Esophagus muscularis mucosa (tissue), 4 donors: ENCODE data around the gene GSG1L. TPM values are rescaled to one million over a fixed set of nuclear protein-coding genes. Genes with fewer than 3 reads are reported as not detected.
A peak's percentile ranks its signal among the peaks of the same experiment; 100 is the strongest.

ENCODE experiments used
- DNase-seq: peaks from one replicate; pipeline ENCODE4 v3.0.0-alpha.2; 2017; ENCODE audit errors: extremely low spot score
- H3K27ac ChIP-seq, 4 donors: fragments of 200-600 bp; sonication (generic); replicated peaks in 1 of 4; 1 replicate in 3 of 4; 2 replicates in 1 of 4; pipeline ENCODE4 v1.5.1; 2016 to 2019; ENCODE audit warnings: mild to moderate bottlenecking in 1 of 4
- H3K27me3 ChIP-seq, 4 donors: fragments of 200-600 bp; sonication (generic); one replicate each; pipeline versions ENCODE4 v1.5.1 to v1.6.0; 2016 to 2019
- H3K36me3 ChIP-seq, 4 donors: fragments of 200-600 bp; sonication (generic); one replicate each; pipeline ENCODE4 v1.5.1; 2016 to 2019
- H3K4me1 ChIP-seq, 4 donors: fragments of 200-600 bp; sonication (generic); one replicate each; pipeline ENCODE4 v1.5.1; 2016 to 2019
- H3K4me3 ChIP-seq, 4 donors: fragments of 200-600 bp; sonication (generic); 1 replicate in 2 of 4; 2 replicates in 2 of 4; pipeline ENCODE4 v1.5.1; 2016 to 2019; ENCODE audit warnings: mild to moderate bottlenecking in 4 of 4, moderate library complexity in 1 of 4
- H3K9me3 ChIP-seq, 4 donors: fragments of 200-600 bp; sonication (generic); 1 replicate in 3 of 4; 2 replicates in 1 of 4; pipeline ENCODE4 v1.5.1; 2016 to 2019
- EP300 ChIP-seq: sonication (generic); formaldehyde crosslinking; IDR thresholded peaks from one replicate; pipeline ENCODE4 v1.6.1; 2017; ENCODE audit warnings: antibody characterized with exemption
- POLR2A ChIP-seq: fragments of 450-650 bp; IDR thresholded peaks from one replicate; pipeline ENCODE4 v1.6.1; 2017; ENCODE audit warnings: antibody characterized with exemption, moderate library complexity, mild to moderate bottlenecking, low read depth
- POLR2AphosphoS5 ChIP-seq, 2 donors: sonication (generic); formaldehyde crosslinking; IDR thresholded peaks; one replicate each; pipeline ENCODE4 v1.6.1; 2017; ENCODE audit warnings: antibody characterized with exemption in 2 of 2
- WGBS: methylation state at CpG from one replicate; pipeline ENCODE4 v1.1.5; 2018; 5-methylcytosine and 5-hydroxymethylcytosine counted together
- intact Hi-C: fragments of 100-400 bp; cut with DNase I; formaldehyde crosslinking; loops from one replicate; pipeline ENCODE4 v1.15.1; 2023
- total RNA-seq, 4 donors: library from RNA; depleted of rRNA; stranded (reverse); fragments of >200 nt; gene quantifications; one replicate each; pipeline versions ENCODE4 v1.1.0 to v1.2.1, GENCODE V29; 2016
- TF ChIP-seq, protein P1 (sequence below), 3 experiments: fragments of 200-600 bp in 2 of 3; fragments of 450-650 bp in 1 of 3; sonication (generic) in 2 of 3; IDR thresholded peaks; one replicate each; pipeline ENCODE4 v1.5.1; 2017 to 2019; ENCODE audit warnings: antibody characterized with exemption in 3 of 3, mild to moderate bottlenecking in 2 of 3, moderate library complexity in 1 of 3

The GSG1L gene
- total RNA-seq, 4 donors from 2014 or later, result 0.19 to 0.83 TPM; not detected in 2

DNA sequence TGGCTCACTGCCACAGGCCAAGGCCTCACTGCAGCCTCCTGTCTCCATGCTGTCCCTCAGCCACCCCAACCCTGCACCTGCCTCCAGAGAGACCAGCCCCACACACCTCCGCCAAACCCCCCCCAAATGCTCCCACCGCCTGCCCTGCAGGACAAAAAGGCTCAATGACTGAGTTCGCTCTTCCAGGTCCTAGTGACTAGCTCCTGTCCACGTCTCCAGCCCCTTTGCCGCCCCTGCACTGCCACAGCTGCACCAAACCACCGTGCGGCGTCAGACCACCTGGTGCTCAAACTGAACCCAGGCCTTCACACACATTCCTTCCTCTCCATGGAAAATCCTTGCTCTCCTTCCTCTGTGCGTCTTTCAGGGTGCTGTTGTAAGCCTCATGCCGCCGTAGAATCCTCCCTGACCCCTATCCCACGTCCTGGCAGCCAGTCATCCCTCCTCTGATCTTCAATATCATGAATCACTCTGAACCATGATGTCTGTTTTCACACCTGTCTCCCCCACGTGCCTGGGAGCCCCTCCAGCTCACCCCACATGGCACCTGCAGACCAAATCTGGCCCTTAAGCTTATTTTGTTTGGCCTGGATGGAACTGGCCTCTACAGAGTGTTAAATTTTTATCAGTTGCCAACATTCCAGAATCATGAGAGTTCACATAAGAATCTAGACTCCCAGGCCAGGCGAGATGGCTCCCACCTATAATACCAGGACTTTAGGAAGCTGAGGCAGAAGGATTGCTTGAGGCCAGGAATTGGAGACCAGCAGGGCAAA, 4.3 kb upstream of the GSG1L start:
- Histone ChIP-seq H3K9me3 (no peaks in the 10 kb centered on the region), H3K27me3 (peaks cover 0 to 23% (median 4%) of the 10 kb centered on the region in 4 donors), H3K4me1 (peaks cover 0 to 26% (median 19%) of the 10 kb centered on the region in 4 donors), H3K36me3 (no peaks in the 10 kb centered on the region), H3K4me3 (no peak overlapping the region), H3K27ac (no peak overlapping the region)
- TF ChIP-seq POLR2A (no peak), POLR2AphosphoS5 (IDR thresholded peaks at IDR 0.05) (no peak), EP300 (no peak)
- TF ChIP-seq, protein P1, sequence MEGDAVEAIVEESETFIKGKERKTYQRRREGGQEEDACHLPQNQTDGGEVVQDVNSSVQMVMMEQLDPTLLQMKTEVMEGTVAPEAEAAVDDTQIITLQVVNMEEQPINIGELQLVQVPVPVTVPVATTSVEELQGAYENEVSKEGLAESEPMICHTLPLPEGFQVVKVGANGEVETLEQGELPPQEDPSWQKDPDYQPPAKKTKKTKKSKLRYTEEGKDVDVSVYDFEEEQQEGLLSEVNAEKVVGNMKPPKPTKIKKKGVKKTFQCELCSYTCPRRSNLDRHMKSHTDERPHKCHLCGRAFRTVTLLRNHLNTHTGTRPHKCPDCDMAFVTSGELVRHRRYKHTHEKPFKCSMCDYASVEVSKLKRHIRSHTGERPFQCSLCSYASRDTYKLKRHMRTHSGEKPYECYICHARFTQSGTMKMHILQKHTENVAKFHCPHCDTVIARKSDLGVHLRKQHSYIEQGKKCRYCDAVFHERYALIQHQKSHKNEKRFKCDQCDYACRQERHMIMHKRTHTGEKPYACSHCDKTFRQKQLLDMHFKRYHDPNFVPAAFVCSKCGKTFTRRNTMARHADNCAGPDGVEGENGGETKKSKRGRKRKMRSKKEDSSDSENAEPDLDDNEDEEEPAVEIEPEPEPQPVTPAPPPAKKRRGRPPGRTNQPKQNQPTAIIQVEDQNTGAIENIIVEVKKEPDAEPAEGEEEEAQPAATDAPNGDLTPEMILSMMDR (IDR thresholded peaks at IDR 0.05), result no peak
- WGBS, result 70% methylated on average over 13 of the region's 14 CpGs
- DNase-seq, result no peak
- intact Hi-C loops, result loop anchor here (5.0 kb wide), 1 partner anchor 285 kb away; no protein-coding TSS in a partner anchor

DNA sequence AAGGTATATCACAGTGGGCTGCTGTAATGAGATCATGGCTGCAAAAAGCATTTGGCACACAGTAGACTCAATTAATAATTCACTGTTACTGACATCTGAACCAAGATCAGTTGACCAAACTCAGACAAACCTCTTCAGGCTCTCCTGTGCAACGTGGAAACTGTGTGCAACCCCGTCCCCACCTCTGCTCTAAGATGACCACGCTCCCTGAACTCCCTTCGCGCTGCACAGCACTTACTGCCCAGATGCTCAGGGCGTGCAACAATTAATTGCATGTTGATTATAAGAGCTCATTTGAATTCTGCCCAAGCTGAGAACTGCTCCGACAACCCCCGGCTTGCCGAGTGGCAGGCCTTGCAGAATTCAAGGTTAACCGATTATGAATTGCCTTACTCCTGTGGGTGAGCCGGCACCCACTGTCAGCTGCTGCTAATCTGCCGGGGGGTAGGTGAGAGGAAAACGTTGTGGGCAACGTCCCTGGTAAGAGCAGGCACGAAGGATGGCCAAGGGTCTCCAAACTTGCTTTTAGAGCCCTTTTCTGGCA, 1.3 kb upstream of the GSG1L start:
- Histone ChIP-seq H3K9me3 (no peaks in the 10 kb centered on the region), H3K4me1 (peaks cover 0 to 33% (median 25%) of the 10 kb centered on the region in 4 donors), H3K27me3 (peaks cover 0 to 49% (median 21%) of the 10 kb centered on the region in 4 donors), H3K4me3 (no peak overlapping the region), H3K36me3 (no peaks in the 10 kb centered on the region), H3K27ac (no peak overlapping the region)
- no peak for TF ChIP-seq POLR2A
- no peak for TF ChIP-seq EP300
- TF ChIP-seq POLR2AphosphoS5 (IDR thresholded peaks at IDR 0.05), result no peak
- TF ChIP-seq, protein P1 (IDR thresholded peaks at IDR 0.05), result no peak
- WGBS, result 77% methylated on average over 15 of the region's 15 CpGs
- intact Hi-C loops, result loop anchor here (5.0 kb wide), 1 partner anchor 282 kb away; no protein-coding TSS in a partner anchor
- no peak for DNase-seq

DNA sequence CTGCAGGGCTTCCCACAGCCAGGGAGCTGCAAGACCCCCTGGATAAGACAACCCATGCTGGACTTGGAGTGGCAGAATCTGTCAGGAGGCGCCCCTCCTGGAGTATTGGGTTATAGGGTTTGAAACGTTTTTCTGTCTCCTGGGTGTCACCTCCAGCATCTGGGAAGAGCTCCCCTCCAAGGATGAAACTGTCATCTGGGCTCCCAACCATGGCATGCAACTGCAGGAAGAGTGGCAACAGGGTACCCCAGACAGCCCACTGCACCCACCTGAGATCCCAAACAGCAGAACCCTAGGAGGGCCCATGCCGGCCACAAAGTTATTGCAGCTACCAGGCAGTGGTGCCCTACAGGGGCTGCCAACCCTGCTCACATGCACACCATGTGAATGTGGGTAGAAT, 636 bp upstream of the GSG1L start:
- Histone ChIP-seq H3K4me3 (no peak overlapping the region), H3K27ac (no peak overlapping the region), H3K27me3 (peaks cover 0 to 55% (median 21%) of the 10 kb centered on the region in 4 donors), H3K36me3 (no peaks in the 10 kb centered on the region), H3K9me3 (no peaks in the 10 kb centered on the region), H3K4me1 (peaks cover 0 to 33% (median 25%) of the 10 kb centered on the region in 4 donors)
- DNase-seq, result no peak
- TF ChIP-seq POLR2AphosphoS5 (IDR thresholded peaks at IDR 0.05) (no peak), EP300 (no peak), POLR2A (no peak)
- TF ChIP-seq, protein P1 (IDR thresholded peaks at IDR 0.05), result no peak
- intact Hi-C loops, result no loop called here
- 21% methylated on average over 2 of the region's 3 CpGs for WGBS

DNA sequence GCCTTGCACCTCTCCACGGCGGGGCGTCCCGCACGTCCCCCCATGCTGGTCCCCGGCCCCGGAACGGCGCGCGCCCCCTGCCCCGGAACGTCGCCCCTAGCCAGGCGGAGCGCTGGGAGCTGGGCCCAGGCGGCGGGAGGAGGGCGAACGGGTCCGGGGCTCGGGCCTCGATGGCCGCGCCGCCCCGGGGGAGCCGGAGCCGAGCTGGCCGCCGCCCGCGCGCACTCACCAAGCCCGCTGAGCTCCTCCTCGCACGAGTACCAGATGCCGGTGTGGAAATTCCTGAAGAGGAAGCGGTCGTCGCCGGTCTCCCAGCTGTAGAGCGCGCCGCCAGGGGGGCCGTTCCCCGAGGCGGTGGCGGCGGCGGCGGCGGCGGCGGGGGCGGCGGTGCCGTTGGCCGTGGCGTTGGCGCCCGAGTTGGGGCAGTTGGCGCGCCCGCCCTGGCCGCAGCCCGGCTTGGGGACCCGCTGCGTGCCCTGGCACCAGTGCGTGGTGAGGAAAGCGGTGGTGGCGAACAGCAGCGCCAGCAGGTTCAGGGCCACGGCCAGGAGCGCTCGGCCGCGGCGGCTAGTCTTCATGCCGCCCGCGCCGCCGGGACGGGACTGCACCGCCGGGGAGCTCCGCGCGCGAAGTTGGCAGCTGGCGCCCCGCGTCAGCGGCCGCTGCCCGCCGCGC, 530 bp downstream of the GSG1L start:
- intact Hi-C loops, result no loop called here
- peaks cover 0 to 25% (median 19%) of the 10 kb centered on the region in 4 donors for H3K4me1 ChIP-seq
- H3K27ac ChIP-seq, result no peak overlapping the region
- 0% methylated on average over 2 of the region's 99 CpGs for WGBS
- peaks cover 0 to 67% (median 21%) of the 10 kb centered on the region in 4 donors for H3K27me3 ChIP-seq
- TF ChIP-seq POLR2AphosphoS5 (IDR thresholded peaks at IDR 0.05) (no peak), POLR2A (no peak), EP300 (no peak)
- TF ChIP-seq, protein P1 (IDR thresholded peaks at IDR 0.05), result no peak
- DNase-seq, result no peak
- peak overlapping the region; percentile 43 to 57 (median 44) for H3K4me3 ChIP-seq
- no peaks in the 10 kb centered on the region for H3K9me3 ChIP-seq
- H3K36me3 ChIP-seq, result no peaks in the 10 kb centered on the region
